Astrocyte of the spinal cord (primary cell): ENCODE results near the gene GRN.
A peak's percentile ranks its signal among the peaks of the same experiment; 100 is the strongest.

Experiments
- DNase-seq: peaks from one replicate; pipeline ENCODE4 v3.0.0; 2011; ENCODE audit warnings: low read depth, low spot score
- H3K4me3 ChIP-seq: 2 replicates; pipeline ENCODE4 v1.5.1; 2011; ENCODE audit warnings: low read depth, mild to moderate bottlenecking, low read length, moderate library complexity
- CTCF ChIP-seq: IDR thresholded peaks from 2 replicates; pipeline ENCODE4 v1.5.1; 2012; ENCODE audit warnings: low read depth, mild to moderate bottlenecking, low read length, inconsistent platforms
- in situ Hi-C: cut with HindIII; loops from 2 replicates; pipeline ENCODE4 v1.10.0; 2017; ENCODE audit warnings: low sequenced_read_pairs

Gene GRN

GRCh38 chr17:44321246-44322120 lies 23.6 kb upstream of the GRN start:
- TF ChIP-seq CTCF, result no peak
- H3K4me3 ChIP-seq, result no peak overlapping the region
- no peak for DNase-seq
- in situ Hi-C loops, result no loop called here

DNA sequence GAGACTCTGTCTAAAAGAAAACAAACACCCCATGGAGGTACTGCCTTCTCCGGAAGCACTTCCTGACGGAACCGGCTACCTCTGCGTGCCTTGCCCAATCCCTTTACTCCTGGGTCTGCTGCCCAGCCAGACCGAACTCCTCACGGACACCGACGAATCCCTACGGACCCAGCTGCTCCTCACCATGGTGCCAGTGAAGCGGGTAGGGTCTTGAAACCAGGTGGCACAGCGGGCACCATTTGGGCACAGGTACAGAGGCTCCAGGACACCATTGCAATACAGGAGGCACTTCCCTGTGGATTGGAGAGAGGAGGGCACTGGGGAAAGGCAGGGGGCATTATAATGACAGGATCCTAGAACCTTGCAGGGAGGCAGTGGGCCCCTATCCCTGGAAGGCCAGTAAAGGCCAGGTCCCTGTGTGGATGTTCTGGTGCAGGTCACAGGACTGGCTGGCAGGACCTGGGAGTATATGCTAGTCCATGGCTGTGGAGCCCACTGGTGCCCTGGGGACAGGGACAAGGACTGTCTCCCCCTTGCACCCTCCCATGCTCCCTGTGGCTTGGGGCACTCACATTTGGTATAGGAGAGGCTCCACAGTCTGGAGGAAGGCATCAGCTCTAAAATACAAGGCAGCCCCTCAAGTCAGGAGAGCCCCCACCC lies 22.7 kb upstream of the GRN start:
- H3K4me3 ChIP-seq, result no peak overlapping the region
- no peak for DNase-seq
- no peak for TF ChIP-seq CTCF
- in situ Hi-C loops, result no loop called here

GRCh38 chr17:44323359-44324091 lies 21.6 kb upstream of the GRN start:
- in situ Hi-C loops, result no loop called here
- H3K4me3 ChIP-seq, result peak overlapping the region; percentile 69
- TF ChIP-seq CTCF, result no peak
- DNase-seq, result no peak

- DNase-seq, result no peak
- in situ Hi-C loops, result no loop called here
Measured at GRCh38 chr17:44324092-44324570, 21.0 kb upstream of the GRN start.

DNA sequence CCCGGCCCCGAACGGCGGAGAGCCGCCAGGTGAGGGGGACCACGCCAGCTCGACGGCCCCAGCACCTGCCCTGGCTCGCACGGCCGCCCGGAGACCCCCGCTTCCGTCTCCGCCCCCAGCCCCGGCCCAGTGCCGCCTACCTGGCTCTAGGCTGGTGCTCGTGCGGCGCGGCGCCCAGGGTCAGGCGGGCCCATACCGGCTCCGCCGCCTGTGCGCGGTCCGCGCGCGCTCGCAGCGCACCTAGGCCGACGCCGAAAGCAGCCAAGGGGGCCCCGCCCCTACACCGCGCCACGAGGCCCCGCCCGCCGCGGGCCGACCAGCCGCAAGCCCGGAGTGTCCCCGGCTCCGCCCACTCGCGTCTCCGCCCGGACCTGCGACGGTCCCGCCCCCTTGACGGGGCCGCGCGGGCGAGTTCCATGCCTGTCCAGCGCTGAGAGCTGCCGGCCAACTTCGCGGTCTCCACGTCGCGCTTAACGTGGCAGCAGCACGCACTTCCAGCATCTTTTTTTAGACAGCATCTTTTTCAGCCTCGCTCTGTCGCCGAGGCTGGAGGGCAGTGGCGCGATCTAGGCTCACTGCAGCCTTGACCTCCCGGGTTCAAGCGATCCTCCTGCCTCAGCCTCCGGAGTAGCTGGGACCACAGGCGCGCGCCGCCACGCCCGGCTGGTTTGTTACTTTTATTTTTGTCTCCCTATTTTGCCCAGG lies 20.4 kb upstream of the GRN start, which contains the start of gene SLC25A39:
Gene SLC25A39 (minus strand): TSS at position 253 of the 705 bp plus-strand sequence. CDS start 1,261 bp downstream, outside the sequence.
- peak; percentile 93 for DNase-seq
- peak within 1 kb of the TSS; percentile 69 for H3K4me3 ChIP-seq
- no peak for TF ChIP-seq CTCF
- in situ Hi-C loops, result no loop called here

More at GRCh38 chr17:44324092-44324570, 21.0 kb upstream of the GRN start:
- H3K4me3 ChIP-seq, result peak overlapping the region; percentile 69
- no peak for TF ChIP-seq CTCF
